HepG2 (cell line): ENCODE measurements around the gene HNRNPAB. TPM values are rescaled to one million over a fixed set of nuclear protein-coding genes. Genes with fewer than 3 reads are reported as not detected.
A peak's percentile ranks its signal among the peaks of the same experiment; 100 is the strongest.

Experiments
- FOXM1 ChIP-seq: sonication (generic); formaldehyde crosslinking; IDR thresholded peaks from 2 replicates; pipeline ENCODE4 v1.5.0; 2020; ENCODE audit warnings: missing genetic modification reagents
- GATAD2A ChIP-seq: IDR thresholded peaks from 2 replicates; pipeline ENCODE4 v1.6.1; 2016
- HNRNPUL1 ChIP-seq: fragments of 200-400 bp; formaldehyde crosslinking; IDR thresholded peaks from 2 replicates; pipeline ENCODE4 v1.6.1; 2017; ENCODE audit warnings: low read depth, mild to moderate bottlenecking, low read length, moderate library complexity
- MXI1 ChIP-seq: IDR thresholded peaks from 3 replicates; pipeline ENCODE4 v1.6.1; 2012; ENCODE audit warnings: low read depth, low read length, inconsistent platforms, borderline replicate concordance
- NCOA2 ChIP-seq: sonication (generic); formaldehyde crosslinking; IDR thresholded peaks from 2 replicates; pipeline ENCODE4 v1.8.0; 2022; ENCODE audit warnings: inconsistent platforms
- NFYB ChIP-seq: sonication (generic); formaldehyde crosslinking; IDR thresholded peaks from 2 replicates; pipeline ENCODE4 v1.4.0; 2020; ENCODE audit warnings: missing genetic modification reagents
- PAWR ChIP-seq: sonication (generic); formaldehyde crosslinking; IDR thresholded peaks from 2 replicates; pipeline ENCODE4 v1.4.0; 2020; ENCODE audit warnings: missing genetic modification reagents, mild to moderate bottlenecking, borderline replicate concordance
- RARA ChIP-seq: IDR thresholded peaks from 2 replicates; pipeline ENCODE4 v1.6.1; 2016; ENCODE audit warnings: missing genetic modification reagents, missing compliant biosample characterization
- STAT5B ChIP-seq: sonication (generic); formaldehyde crosslinking; IDR thresholded peaks from 2 replicates; pipeline ENCODE4 v1.4.0; 2020; ENCODE audit warnings: missing genetic modification reagents
- TCF7 ChIP-seq: sonication (generic); IDR thresholded peaks from 2 replicates; pipeline ENCODE4 v1.6.1; 2016; ENCODE audit warnings: antibody characterized with exemption, low read depth
- ZFP36 ChIP-seq: fragments of 150-350 bp; IDR thresholded peaks from 2 replicates; pipeline ENCODE4 v1.6.1; 2018; ENCODE audit warnings: borderline replicate concordance, low read length, low read depth; ENCODE audit not compliant: partially characterized antibody
- ZNF335 ChIP-seq: sonication (generic); formaldehyde crosslinking; IDR thresholded peaks from 2 replicates; pipeline ENCODE4 v1.4.0; 2020; ENCODE audit warnings: missing genetic modification reagents
- ZNF552 ChIP-seq: sonication (generic); formaldehyde crosslinking; IDR thresholded peaks from 2 replicates; pipeline ENCODE4 v1.9.0; 2022; ENCODE audit warnings: missing genetic modification reagents, mild to moderate bottlenecking, borderline replicate concordance
- ZNF761 ChIP-seq: sonication (generic); formaldehyde crosslinking; conservative IDR thresholded peaks from 2 replicates; pipeline ENCODE4 v1.4.0; 2020; ENCODE audit warnings: mild to moderate bottlenecking, missing genetic modification reagents
- ZNF766 ChIP-seq: sonication (generic); formaldehyde crosslinking; IDR thresholded peaks from 2 replicates; pipeline ENCODE4 v1.5.0; 2020; ENCODE audit warnings: missing genetic modification reagents, borderline replicate concordance
- polyA plus RNA-seq, 8 experiments: library from polyadenylated mRNA; depleted of rRNA in 3 of 8; stranded (reverse) in 7 of 8; unstranded in 1 of 8; fragments of >200 nt; fragmentation: Illumina TruSeq in 4 of 8; extraction: Trizol in 4 of 8; gene quantifications; 2 replicates each; pipeline versions ENCODE4 v1.2.1 to v1.2.3, GENCODE V29; 2011 to 2016; ENCODE audit warnings: low read depth in 4 of 8, missing spikeins in 1 of 8, mixed read lengths in 1 of 8; ENCODE audit not compliant: insufficient read depth in 1 of 8
- total RNA-seq, 5 experiments: library from RNA; depleted of rRNA; stranded (reverse); fragments of >200 nt; fragmentation: Illumina TruSeq; extraction: Trizol; gene quantifications; 2 replicates each; pipeline ENCODE4 v1.2.3, GENCODE V29; 2016; ENCODE audit warnings: low read depth in 1 of 5
- TF ChIP-seq, protein P1 (sequence below): sonication (generic); formaldehyde crosslinking; IDR thresholded peaks from 2 replicates; pipeline ENCODE4 v1.4.0; 2020; ENCODE audit warnings: low read depth, mild to moderate bottlenecking, missing genetic modification reagents
- TF ChIP-seq, protein P2 (sequence below): sonication (generic); formaldehyde crosslinking; IDR thresholded peaks from 2 replicates; pipeline ENCODE4 v1.4.0; 2020; ENCODE audit warnings: missing genetic modification reagents, borderline replicate concordance
- TF ChIP-seq, protein P3 (sequence below): sonication (generic); formaldehyde crosslinking; IDR thresholded peaks from 2 replicates; pipeline ENCODE4 v1.4.0; 2020; ENCODE audit warnings: missing genetic modification reagents, borderline replicate concordance
- TF ChIP-seq, protein P4 (sequence below): sonication (generic); formaldehyde crosslinking; IDR thresholded peaks from 2 replicates; pipeline ENCODE4 v1.4.0; 2020; ENCODE audit warnings: mild to moderate bottlenecking, missing genetic modification reagents, borderline replicate concordance

The HNRNPAB gene
- total and polyA plus RNA-seq, 2 of the 13 experiments (the other 11 are each of a cell fraction or from before 2014, with no cell fraction given) = 62.6 to 111 TPM

DNA sequence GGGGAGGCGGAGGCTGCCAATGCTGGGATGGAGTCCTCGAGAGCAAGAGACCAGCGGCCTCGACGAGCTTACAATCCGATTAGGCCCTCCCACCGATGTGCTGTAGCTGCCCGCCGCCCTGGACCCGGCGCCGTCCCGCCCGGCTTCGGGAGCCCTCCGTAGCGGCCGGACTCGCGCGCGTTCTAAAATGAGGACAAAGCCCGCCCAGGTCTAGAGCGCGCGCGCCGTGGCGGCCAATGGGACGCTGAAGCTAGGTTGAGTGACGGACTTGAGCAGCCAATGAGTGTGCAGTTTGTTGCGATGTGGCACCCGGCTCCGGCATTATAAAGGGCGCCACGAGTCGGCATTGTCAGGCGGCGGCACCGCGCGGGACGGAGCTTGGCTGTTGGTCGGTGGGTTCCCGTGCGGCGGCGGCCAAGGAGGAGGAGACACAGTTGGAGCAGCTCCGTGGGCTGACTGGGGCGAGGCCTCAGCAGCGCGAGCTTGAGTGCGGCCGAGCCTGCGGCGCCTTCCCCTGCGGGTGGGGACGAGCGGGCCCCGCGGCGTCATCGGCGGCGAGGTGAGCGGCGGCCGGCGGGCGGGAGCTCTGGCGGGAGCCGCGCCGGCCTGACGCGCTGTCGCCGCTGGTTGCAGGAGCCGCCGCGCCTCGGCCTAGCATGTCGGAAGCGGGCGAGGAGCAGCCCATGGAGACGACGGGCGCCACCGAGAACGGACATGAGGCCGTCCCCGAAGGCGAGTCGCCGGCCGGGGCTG, at the start of gene HNRNPAB (continued):
- TF ChIP-seq, protein P1, sequence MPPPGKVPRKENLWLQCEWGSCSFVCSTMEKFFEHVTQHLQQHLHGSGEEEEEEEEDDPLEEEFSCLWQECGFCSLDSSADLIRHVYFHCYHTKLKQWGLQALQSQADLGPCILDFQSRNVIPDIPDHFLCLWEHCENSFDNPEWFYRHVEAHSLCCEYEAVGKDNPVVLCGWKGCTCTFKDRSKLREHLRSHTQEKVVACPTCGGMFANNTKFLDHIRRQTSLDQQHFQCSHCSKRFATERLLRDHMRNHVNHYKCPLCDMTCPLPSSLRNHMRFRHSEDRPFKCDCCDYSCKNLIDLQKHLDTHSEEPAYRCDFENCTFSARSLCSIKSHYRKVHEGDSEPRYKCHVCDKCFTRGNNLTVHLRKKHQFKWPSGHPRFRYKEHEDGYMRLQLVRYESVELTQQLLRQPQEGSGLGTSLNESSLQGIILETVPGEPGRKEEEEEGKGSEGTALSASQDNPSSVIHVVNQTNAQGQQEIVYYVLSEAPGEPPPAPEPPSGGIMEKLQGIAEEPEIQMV (CRISPR knock-in tag) = peak; percentile 78
- TF ChIP-seq, protein P2, sequence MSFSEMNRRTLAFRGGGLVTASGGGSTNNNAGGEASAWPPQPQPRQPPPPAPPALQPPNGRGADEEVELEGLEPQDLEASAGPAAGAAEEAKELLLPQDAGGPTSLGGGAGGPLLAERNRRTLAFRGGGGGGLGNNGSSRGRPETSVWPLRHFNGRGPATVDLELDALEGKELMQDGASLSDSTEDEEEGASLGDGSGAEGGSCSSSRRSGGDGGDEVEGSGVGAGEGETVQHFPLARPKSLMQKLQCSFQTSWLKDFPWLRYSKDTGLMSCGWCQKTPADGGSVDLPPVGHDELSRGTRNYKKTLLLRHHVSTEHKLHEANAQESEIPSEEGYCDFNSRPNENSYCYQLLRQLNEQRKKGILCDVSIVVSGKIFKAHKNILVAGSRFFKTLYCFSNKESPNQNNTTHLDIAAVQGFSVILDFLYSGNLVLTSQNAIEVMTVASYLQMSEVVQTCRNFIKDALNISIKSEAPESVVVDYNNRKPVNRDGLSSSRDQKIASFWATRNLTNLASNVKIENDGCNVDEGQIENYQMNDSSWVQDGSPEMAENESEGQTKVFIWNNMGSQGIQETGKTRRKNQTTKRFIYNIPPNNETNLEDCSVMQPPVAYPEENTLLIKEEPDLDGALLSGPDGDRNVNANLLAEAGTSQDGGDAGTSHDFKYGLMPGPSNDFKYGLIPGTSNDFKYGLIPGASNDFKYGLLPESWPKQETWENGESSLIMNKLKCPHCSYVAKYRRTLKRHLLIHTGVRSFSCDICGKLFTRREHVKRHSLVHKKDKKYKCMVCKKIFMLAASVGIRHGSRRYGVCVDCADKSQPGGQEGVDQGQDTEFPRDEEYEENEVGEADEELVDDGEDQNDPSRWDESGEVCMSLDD (CRISPR knock-in tag) = peak; percentile 31; the same call in 1 of the 2 replicates
- TF ChIP-seq NFYB = peak; percentile 100
- 0 out of 2 replicates have a peak, but pooled peaks have one; percentile 44 for TF ChIP-seq RARA (CRISPR knock-in tag)
- TF ChIP-seq PAWR (CRISPR knock-in tag) = no peak
- TF ChIP-seq TCF7 = no peak
- TF ChIP-seq STAT5B (CRISPR knock-in tag) = peak; percentile 72; the same call in 1 of the 2 replicates
- 0 out of 2 replicates have a peak, but pooled peaks have one; percentile 20 for TF ChIP-seq ZNF552
- peak; percentile 57; the same call in 1 of the 2 replicates for TF ChIP-seq HNRNPUL1
- TF ChIP-seq ZNF761 = peak; percentile 88
- TF ChIP-seq FOXM1 (CRISPR knock-in tag) = peak; percentile 68; the same call in 1 of the 2 replicates
- no peak for TF ChIP-seq GATAD2A
- TF ChIP-seq NCOA2 (CRISPR knock-in tag) = peak; percentile 53
- TF ChIP-seq ZNF766 = peak; percentile 89
- TF ChIP-seq, protein P3, sequence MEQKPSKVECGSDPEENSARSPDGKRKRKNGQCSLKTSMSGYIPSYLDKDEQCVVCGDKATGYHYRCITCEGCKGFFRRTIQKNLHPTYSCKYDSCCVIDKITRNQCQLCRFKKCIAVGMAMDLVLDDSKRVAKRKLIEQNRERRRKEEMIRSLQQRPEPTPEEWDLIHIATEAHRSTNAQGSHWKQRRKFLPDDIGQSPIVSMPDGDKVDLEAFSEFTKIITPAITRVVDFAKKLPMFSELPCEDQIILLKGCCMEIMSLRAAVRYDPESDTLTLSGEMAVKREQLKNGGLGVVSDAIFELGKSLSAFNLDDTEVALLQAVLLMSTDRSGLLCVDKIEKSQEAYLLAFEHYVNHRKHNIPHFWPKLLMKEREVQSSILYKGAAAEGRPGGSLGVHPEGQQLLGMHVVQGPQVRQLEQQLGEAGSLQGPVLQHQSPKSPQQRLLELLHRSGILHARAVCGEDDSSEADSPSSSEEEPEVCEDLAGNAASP (CRISPR knock-in tag) = peak; percentile 57
- TF ChIP-seq ZFP36 = no peak
- TF ChIP-seq, protein P4, sequence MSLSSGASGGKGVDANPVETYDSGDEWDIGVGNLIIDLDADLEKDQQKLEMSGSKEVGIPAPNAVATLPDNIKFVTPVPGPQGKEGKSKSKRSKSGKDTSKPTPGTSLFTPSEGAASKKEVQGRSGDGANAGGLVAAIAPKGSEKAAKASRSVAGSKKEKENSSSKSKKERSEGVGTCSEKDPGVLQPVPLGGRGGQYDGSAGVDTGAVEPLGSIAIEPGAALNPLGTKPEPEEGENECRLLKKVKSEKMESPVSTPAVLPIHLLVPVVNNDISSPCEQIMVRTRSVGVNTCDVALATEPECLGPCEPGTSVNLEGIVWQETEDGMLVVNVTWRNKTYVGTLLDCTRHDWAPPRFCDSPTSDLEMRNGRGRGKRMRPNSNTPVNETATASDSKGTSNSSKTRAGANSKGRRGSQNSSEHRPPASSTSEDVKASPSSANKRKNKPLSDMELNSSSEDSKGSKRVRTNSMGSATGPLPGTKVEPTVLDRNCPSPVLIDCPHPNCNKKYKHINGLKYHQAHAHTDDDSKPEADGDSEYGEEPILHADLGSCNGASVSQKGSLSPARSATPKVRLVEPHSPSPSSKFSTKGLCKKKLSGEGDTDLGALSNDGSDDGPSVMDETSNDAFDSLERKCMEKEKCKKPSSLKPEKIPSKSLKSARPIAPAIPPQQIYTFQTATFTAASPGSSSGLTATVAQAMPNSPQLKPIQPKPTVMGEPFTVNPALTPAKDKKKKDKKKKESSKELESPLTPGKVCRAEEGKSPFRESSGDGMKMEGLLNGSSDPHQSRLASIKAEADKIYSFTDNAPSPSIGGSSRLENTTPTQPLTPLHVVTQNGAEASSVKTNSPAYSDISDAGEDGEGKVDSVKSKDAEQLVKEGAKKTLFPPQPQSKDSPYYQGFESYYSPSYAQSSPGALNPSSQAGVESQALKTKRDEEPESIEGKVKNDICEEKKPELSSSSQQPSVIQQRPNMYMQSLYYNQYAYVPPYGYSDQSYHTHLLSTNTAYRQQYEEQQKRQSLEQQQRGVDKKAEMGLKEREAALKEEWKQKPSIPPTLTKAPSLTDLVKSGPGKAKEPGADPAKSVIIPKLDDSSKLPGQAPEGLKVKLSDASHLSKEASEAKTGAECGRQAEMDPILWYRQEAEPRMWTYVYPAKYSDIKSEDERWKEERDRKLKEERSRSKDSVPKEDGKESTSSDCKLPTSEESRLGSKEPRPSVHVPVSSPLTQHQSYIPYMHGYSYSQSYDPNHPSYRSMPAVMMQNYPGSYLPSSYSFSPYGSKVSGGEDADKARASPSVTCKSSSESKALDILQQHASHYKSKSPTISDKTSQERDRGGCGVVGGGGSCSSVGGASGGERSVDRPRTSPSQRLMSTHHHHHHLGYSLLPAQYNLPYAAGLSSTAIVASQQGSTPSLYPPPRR (CRISPR knock-in tag) = peak; percentile 41; the same call in 1 of the 2 replicates
- TF ChIP-seq ZNF335 (CRISPR knock-in tag) = no peak
- peak; percentile 83; the same call in 2 of the 3 replicates for TF ChIP-seq MXI1
